Measurements from ENCODE around the gene IL12RB1. TPM values are rescaled to one million over a fixed set of nuclear protein-coding genes. Genes with fewer than 3 reads are reported as not detected.
A peak's percentile ranks its signal among the peaks of the same experiment; 100 is the strongest.

IL12RB1 gene
- total and polyA plus RNA-seq, 10 of the 15 experiments (the other 5 are each of a cell fraction or from before 2014, with no cell fraction given): 2.8 to 29.9 (median 17.6) TPM

DNA sequence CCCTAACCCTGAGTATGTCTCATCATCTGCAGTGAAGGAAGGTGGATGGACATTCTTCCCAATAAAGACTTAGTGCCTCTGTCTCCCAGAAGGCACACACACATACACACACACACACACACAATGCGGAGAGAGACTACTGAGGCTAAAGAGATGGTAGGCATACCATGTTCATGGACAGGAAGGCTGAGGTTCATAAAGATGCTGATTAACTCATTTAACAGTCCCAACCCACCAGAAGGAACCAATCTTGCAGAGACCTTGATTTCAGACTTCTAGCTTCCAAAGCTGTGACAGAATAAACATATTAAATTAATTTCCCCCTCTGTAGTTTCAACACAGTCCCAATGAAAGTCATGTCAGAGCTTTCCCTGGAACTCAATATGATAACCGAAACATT is 45.7 kb downstream of the IL12RB1 start:
- peaks cover 0 to 3% of the 10 kb centered on the region in 2 experiments; a peak in 2 of 4 replicates for H3K27me3 ChIP-seq (replicated peaks in 1 of 2; ENCODE audit: control insufficient read depth in 2 of 2, insufficient read depth in 2 of 2, low read length in 1 of 2)
- no peak overlapping the region for H3K27ac ChIP-seq (ENCODE audit: control insufficient read depth, insufficient read depth)
- in situ Hi-C loops (cut with MboI): no loop called here
- H3K9me3 ChIP-seq (replicated peaks; ENCODE audit: control insufficient read depth, insufficient read depth, low read length): peaks cover 7% of the 10 kb centered on the region
- 54% methylated on average over 2 of the region's 2 CpGs for WGBS (ENCODE audit: insufficient coverage, insufficient replicate concordance, low lambda C conversion rate, missing lambda C conversion rate)
- no peak overlapping the region for H3K4me3 ChIP-seq
- no peak overlapping the region for H2AFZ ChIP-seq (ENCODE audit: control insufficient read depth, low read depth, low read length)
- H3K4me1 ChIP-seq (ENCODE audit: control insufficient read depth, insufficient read depth, low read length): peaks cover 15% of the 10 kb centered on the region
- H4K20me1 ChIP-seq (ENCODE audit: control insufficient read depth, insufficient read depth): no peaks in the 10 kb centered on the region
- H3K79me2 ChIP-seq (ENCODE audit: control insufficient read depth, insufficient read depth, low read length): no peaks in the 10 kb centered on the region
- TF ChIP-seq, protein P1, sequence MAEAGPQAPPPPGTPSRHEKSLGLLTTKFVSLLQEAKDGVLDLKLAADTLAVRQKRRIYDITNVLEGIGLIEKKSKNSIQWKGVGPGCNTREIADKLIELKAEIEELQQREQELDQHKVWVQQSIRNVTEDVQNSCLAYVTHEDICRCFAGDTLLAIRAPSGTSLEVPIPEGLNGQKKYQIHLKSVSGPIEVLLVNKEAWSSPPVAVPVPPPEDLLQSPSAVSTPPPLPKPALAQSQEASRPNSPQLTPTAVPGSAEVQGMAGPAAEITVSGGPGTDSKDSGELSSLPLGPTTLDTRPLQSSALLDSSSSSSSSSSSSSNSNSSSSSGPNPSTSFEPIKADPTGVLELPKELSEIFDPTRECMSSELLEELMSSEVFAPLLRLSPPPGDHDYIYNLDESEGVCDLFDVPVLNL (IDR thresholded peaks at IDR 0.05; ENCODE audit: low read depth, low read length): no peak
- TF ChIP-seq IKZF1 (conservative IDR thresholded peaks at IDR 0.05) (no peak), CHD4 (IDR thresholded peaks at IDR 0.05) (no peak), IRF4 (IDR thresholded peaks at IDR 0.05; ENCODE audit: low read depth, low read length) (no peak), TCF7 (IDR thresholded peaks at IDR 0.05; ENCODE audit: borderline replicate concordance) (no peak), RELA (IDR thresholded peaks at IDR 0.05; ENCODE audit: borderline replicate concordance, partially characterized antibody) (no peak), ZSCAN29 (IDR thresholded peaks at IDR 0.05) (no peak), PAX5 (IDR thresholded peaks at IDR 0.05; ENCODE audit: borderline replicate concordance, low read depth, low read length) (no peak), IKZF2 (IDR thresholded peaks at IDR 0.05) (no peak), SRF (IDR thresholded peaks at IDR 0.05; ENCODE audit: low read depth in 2 of 2, low read length in 2 of 2) (no peak), MTA2 (IDR thresholded peaks at IDR 0.05; ENCODE audit: low read depth) (no peak), ZNF24 (IDR thresholded peaks at IDR 0.05) (no peak), LARP7 (IDR thresholded peaks at IDR 0.05) (no peak)
- TF ChIP-seq, protein P2, sequence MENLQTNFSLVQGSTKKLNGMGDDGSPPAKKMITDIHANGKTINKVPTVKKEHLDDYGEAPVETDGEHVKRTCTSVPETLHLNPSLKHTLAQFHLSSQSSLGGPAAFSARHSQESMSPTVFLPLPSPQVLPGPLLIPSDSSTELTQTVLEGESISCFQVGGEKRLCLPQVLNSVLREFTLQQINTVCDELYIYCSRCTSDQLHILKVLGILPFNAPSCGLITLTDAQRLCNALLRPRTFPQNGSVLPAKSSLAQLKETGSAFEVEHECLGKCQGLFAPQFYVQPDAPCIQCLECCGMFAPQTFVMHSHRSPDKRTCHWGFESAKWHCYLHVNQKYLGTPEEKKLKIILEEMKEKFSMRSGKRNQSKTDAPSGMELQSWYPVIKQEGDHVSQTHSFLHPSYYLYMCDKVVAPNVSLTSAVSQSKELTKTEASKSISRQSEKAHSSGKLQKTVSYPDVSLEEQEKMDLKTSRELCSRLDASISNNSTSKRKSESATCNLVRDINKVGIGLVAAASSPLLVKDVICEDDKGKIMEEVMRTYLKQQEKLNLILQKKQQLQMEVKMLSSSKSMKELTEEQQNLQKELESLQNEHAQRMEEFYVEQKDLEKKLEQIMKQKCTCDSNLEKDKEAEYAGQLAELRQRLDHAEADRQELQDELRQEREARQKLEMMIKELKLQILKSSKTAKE (IDR thresholded peaks at IDR 0.05; ENCODE audit: low read depth, poor library complexity, severe bottlenecking): no peak
- TF ChIP-seq, protein P3, sequence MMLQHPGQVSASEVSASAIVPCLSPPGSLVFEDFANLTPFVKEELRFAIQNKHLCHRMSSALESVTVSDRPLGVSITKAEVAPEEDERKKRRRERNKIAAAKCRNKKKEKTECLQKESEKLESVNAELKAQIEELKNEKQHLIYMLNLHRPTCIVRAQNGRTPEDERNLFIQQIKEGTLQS (IDR thresholded peaks at IDR 0.05; ENCODE audit: borderline replicate concordance, extremely low read depth, low read depth, low read length): no peak
- TF ChIP-seq, protein P4, sequence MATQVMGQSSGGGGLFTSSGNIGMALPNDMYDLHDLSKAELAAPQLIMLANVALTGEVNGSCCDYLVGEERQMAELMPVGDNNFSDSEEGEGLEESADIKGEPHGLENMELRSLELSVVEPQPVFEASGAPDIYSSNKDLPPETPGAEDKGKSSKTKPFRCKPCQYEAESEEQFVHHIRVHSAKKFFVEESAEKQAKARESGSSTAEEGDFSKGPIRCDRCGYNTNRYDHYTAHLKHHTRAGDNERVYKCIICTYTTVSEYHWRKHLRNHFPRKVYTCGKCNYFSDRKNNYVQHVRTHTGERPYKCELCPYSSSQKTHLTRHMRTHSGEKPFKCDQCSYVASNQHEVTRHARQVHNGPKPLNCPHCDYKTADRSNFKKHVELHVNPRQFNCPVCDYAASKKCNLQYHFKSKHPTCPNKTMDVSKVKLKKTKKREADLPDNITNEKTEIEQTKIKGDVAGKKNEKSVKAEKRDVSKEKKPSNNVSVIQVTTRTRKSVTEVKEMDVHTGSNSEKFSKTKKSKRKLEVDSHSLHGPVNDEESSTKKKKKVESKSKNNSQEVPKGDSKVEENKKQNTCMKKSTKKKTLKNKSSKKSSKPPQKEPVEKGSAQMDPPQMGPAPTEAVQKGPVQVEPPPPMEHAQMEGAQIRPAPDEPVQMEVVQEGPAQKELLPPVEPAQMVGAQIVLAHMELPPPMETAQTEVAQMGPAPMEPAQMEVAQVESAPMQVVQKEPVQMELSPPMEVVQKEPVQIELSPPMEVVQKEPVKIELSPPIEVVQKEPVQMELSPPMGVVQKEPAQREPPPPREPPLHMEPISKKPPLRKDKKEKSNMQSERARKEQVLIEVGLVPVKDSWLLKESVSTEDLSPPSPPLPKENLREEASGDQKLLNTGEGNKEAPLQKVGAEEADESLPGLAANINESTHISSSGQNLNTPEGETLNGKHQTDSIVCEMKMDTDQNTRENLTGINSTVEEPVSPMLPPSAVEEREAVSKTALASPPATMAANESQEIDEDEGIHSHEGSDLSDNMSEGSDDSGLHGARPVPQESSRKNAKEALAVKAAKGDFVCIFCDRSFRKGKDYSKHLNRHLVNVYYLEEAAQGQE (IDR thresholded peaks at IDR 0.05; ENCODE audit: low read depth, low read length): no peak
- SMC1A ChIA-PET (ENCODE audit: uncharacterized antibody, unreplicated experiment): no interaction called here
- no TSS peak for BruUV-seq (replicated peaks)
- CTCF ChIA-PET: no interaction called here
- RAD21 ChIA-PET (ENCODE audit: unreplicated experiment): no interaction called here
- no peaks in the 10 kb centered on the region for H3K36me3 ChIP-seq (ENCODE audit: control insufficient read depth in 2 of 2, insufficient read depth in 2 of 2, low read length in 1 of 2)
- peak; percentile 31 for FAIRE-seq
- no peak for DNase-seq (ENCODE audit: low read depth, low spot score)
- intact Hi-C loops (cut with micrococcal nuclease; ENCODE audit: unreplicated experiment): no loop called here
- POLR2A ChIA-PET: interaction anchor here (0.5 to 1.6 kb wide), 2 partner anchors 18 to 287 kb away, joined by 4 to 5 read pairs; no protein-coding TSS in a partner anchor
- no peak for ATAC-seq
- no peak overlapping the region for H3K4me2 ChIP-seq (ENCODE audit: control insufficient read depth, insufficient read depth)
- H3K9ac ChIP-seq (ENCODE audit: control insufficient read depth, insufficient read depth, low read length): no peak overlapping the region

Data from GM12878 (cell line).